HepG2 (cell line): ENCODE data around the gene HTRA3. TPM values are rescaled to one million over a fixed set of nuclear protein-coding genes. Genes with fewer than 3 reads are reported as not detected.

ENCODE experiments used
- ATAC-seq: fragments of 200-7000 bp; cut with Tn5 transposase; 3 replicates; pipeline ENCODE4 v1.9.1; 2020; ENCODE audit warnings: mild to moderate bottlenecking, moderate library complexity
- BruUV-seq: library from RNA; stranded (reverse); fragments of 400-500 nt; replicated peaks from 2 replicates; lab custom pipeline; 2021; lab: Mats Ljungman, UMichigan
- CTCF ChIA-PET: fragments of 300-600 bp; formaldehyde crosslinking; extraction: SDS; loops from one replicate; lab custom pipeline; 2021; ENCODE audit warnings: low total read pairs, inconsistent platforms, low intra/inter-chr PET ratio; lab: Yijun Ruan, JAX
- POLR2A ChIA-PET: fragments of 350-600 bp; sonication (Branson Sonifier 250); formaldehyde crosslinking; loops from one replicate; lab custom pipeline; 2020; ENCODE audit warnings: antibody characterized with exemption, inconsistent platforms; lab: Yijun Ruan, JAX
- DNase-seq: peaks from one replicate; pipeline ENCODE4 v3.0.0-alpha.2; 2015; ENCODE audit warnings: low spot score
- FAIRE-seq: peaks from 3 replicates; lab custom pipeline; 2011; peaks lifted over from hg19 to GRCh38; lab: Jason Lieb, UNC
- H2AFZ ChIP-seq: one replicate; pipeline ENCODE4 v1.6.1; 2011; ENCODE audit warnings: low read length, inconsistent platforms
- H3K27ac ChIP-seq: fragments of 300-600 bp; 3 replicates; pipeline ENCODE4 v1.8.0; 2011; ENCODE audit warnings: mixed run types, mild to moderate bottlenecking, mixed read lengths, low read length, inconsistent platforms; ENCODE audit not compliant: insufficient read depth; ENCODE audit errors: extremely low read length
- H3K27me3 ChIP-seq, 2 experiments: fragments of 200-600 bp in 1 of 2; 2 replicates in 1 of 2; 3 replicates in 1 of 2; pipeline versions ENCODE4 v1.6.0 to v1.8.0; 2011; ENCODE audit warnings: low read length in 2 of 2, mild to moderate bottlenecking in 2 of 2, moderate library complexity in 2 of 2, inconsistent platforms in 1 of 2; ENCODE audit not compliant: insufficient read depth in 2 of 2, control insufficient read depth in 1 of 2
- H3K36me3 ChIP-seq, 2 experiments: fragments of 200-600 bp in 1 of 2; replicated peaks in 1 of 2; 2 replicates in 1 of 2; 3 replicates in 1 of 2; pipeline versions ENCODE4 v1.5.1 to v1.8.0; 2011; ENCODE audit warnings: low read length in 2 of 2, inconsistent platforms in 1 of 2; ENCODE audit not compliant: insufficient read depth in 2 of 2, control insufficient read depth in 1 of 2
- H3K4me1 ChIP-seq: 2 replicates; pipeline ENCODE4 v1.5.1; 2012; ENCODE audit warnings: low read length, inconsistent platforms; ENCODE audit not compliant: insufficient read depth
- H3K4me2 ChIP-seq: 2 replicates; pipeline ENCODE4 v1.6.0; 2011; ENCODE audit warnings: low read depth, low read length, inconsistent platforms
- H3K4me3 ChIP-seq, 3 experiments: fragments of 200-600 bp in 1 of 3; sonication (generic), shearing (Covaris generic) in 1 of 3; replicated peaks in 1 of 3; 2 replicates each; pipeline ENCODE4 v1.5.1; 2011 to 2016; ENCODE audit warnings: low read length in 3 of 3, inconsistent platforms in 2 of 3, low read depth in 2 of 3, mild to moderate bottlenecking in 2 of 3, control low read depth in 1 of 3, mixed read lengths in 1 of 3; ENCODE audit not compliant: insufficient read depth in 1 of 3
- H3K79me2 ChIP-seq: one replicate; pipeline ENCODE4 v1.6.1; 2011; ENCODE audit warnings: low read length, inconsistent platforms; ENCODE audit not compliant: insufficient read depth
- H3K9ac ChIP-seq: 2 replicates; pipeline ENCODE4 v1.6.0; 2011; ENCODE audit warnings: mild to moderate bottlenecking, low read depth, low read length, inconsistent platforms; ENCODE audit not compliant: insufficient read depth
- H3K9me3 ChIP-seq: 2 replicates; pipeline ENCODE4 v1.5.1; 2012; ENCODE audit warnings: mild to moderate bottlenecking, low read length
- H4K20me1 ChIP-seq: 2 replicates; pipeline ENCODE4 v1.6.0; 2011; ENCODE audit warnings: inconsistent platforms, mild to moderate bottlenecking, low read length, moderate library complexity; ENCODE audit not compliant: insufficient read depth
- ATF7-NPFF ChIP-seq: sonication (generic); formaldehyde crosslinking; IDR thresholded peaks from 2 replicates; pipeline ENCODE4 v1.8.1; 2023; ENCODE audit warnings: mild to moderate bottlenecking, low read depth, missing genetic modification reagents, moderate library complexity
- IKZF4 ChIP-seq: sonication (generic); formaldehyde crosslinking; IDR thresholded peaks from 2 replicates; pipeline ENCODE4 v1.5.1; 2020; ENCODE audit warnings: borderline replicate concordance, mild to moderate bottlenecking, low read depth, missing genetic modification reagents; ENCODE audit errors: not compliant biosample characterization
- KDM6A ChIP-seq: IDR thresholded peaks from 2 replicates; pipeline ENCODE4 v1.6.1; 2016; ENCODE audit warnings: low read depth
- KLF9 ChIP-seq: IDR thresholded peaks from 2 replicates; pipeline ENCODE4 v1.6.1; 2016; ENCODE audit warnings: low read depth
- MAFF ChIP-seq: IDR thresholded peaks from 2 replicates; pipeline ENCODE4 v1.6.1; 2011; ENCODE audit warnings: low read depth, low read length, improper control_type of control experiment
- NFE2L2 ChIP-seq: fragments of 150-350 bp; IDR thresholded peaks from 2 replicates; pipeline ENCODE4 v1.6.1; 2014; ENCODE audit warnings: low read length
- NKX3-1 ChIP-seq: sonication (generic); formaldehyde crosslinking; IDR thresholded peaks from 2 replicates; pipeline ENCODE4 v1.5.0; 2020; ENCODE audit warnings: missing genetic modification reagents
- RFXANK ChIP-seq: IDR thresholded peaks from 2 replicates; pipeline ENCODE4 v1.6.1; 2016
- WGBS: methylation state at CpG from one replicate; pipeline ENCODE4 v1.1.6; 2017; ENCODE audit warnings: low lambda C conversion rate; 5-methylcytosine and 5-hydroxymethylcytosine counted together
- in situ Hi-C: cut with HindIII; loops from 2 replicates; pipeline ENCODE4 v1.10.0; 2017; ENCODE audit warnings: low pct_unique_long_range_greater_than_20kb; ENCODE audit not compliant: extremely low pct_ligation_motif_present
- intact Hi-C: fragments of 100-400 bp; cut with micrococcal nuclease; formaldehyde crosslinking; loops from one replicate; pipeline ENCODE4 v1.10.0; 2022; ENCODE audit not compliant: unreplicated experiment
- polyA plus RNA-seq, 8 experiments: library from polyadenylated mRNA; depleted of rRNA in 3 of 8; stranded (reverse) in 7 of 8; unstranded in 1 of 8; fragments of >200 nt; fragmentation: Illumina TruSeq in 4 of 8; extraction: Trizol in 4 of 8; gene quantifications; 2 replicates each; pipeline versions ENCODE4 v1.2.1 to v1.2.3, GENCODE V29; 2011 to 2016; ENCODE audit warnings: low read depth in 4 of 8, missing spikeins in 1 of 8, mixed read lengths in 1 of 8; ENCODE audit not compliant: insufficient read depth in 1 of 8
- total RNA-seq, 5 experiments: library from RNA; depleted of rRNA; stranded (reverse); fragments of >200 nt; fragmentation: Illumina TruSeq; extraction: Trizol; gene quantifications; 2 replicates each; pipeline ENCODE4 v1.2.3, GENCODE V29; 2016; ENCODE audit warnings: low read depth in 1 of 5
- TF ChIP-seq, protein P1 (sequence below): sonication (generic); formaldehyde crosslinking; IDR thresholded peaks from 2 replicates; pipeline ENCODE4 v1.5.1; 2020; ENCODE audit warnings: missing genetic modification reagents, mild to moderate bottlenecking, borderline replicate concordance
- TF ChIP-seq, protein P2 (sequence below): sonication (generic); formaldehyde crosslinking; IDR thresholded peaks from 2 replicates; pipeline ENCODE4 v1.8.0; 2022; ENCODE audit warnings: missing genetic modification reagents, mild to moderate bottlenecking, moderate library complexity, borderline replicate concordance

HTRA3 gene
- total and polyA plus RNA-seq, 2 of the 13 experiments (the other 11 are each of a cell fraction or from before 2014, with no cell fraction given): 0.17 TPM; not detected in 1

DNA sequence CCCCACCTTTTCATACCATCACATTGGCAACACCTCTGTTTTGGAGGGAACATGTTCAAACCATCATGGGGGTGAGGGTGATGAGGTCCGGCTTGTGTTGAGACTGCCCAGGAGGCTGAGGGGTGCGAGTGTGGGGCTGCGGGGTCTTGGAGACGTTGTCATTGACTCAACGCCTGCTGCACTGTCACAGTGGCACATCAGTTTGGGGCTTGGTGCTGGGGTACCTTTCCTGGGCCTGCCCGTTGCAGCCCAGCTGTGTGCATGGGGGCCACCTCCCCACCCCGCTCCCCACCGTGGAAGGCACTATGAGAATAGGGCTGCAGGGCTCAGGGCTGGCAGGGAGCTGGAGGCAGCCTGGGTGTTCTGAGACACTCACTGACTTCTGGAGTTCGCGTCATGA is 2.3 kb downstream of the HTRA3 start:
- DNase-seq (no peak), FAIRE-seq (no peak), ATAC-seq (no peak)
- no peak overlapping the region for H3K9ac ChIP-seq
- POLR2A ChIA-PET: no interaction called here
- in situ Hi-C loops: no loop called here
- H2AFZ ChIP-seq: no peak overlapping the region
- H3K27ac ChIP-seq: no peak overlapping the region
- no peaks in the 10 kb centered on the region for H3K36me3 ChIP-seq
- no peaks in the 10 kb centered on the region for H4K20me1 ChIP-seq
- peaks cover 15 to 75% of the 10 kb centered on the region in 2 experiments for H3K27me3 ChIP-seq
- no TSS peak for BruUV-seq
- H3K4me2 ChIP-seq: no peak overlapping the region
- peaks cover 14% of the 10 kb centered on the region for H3K4me1 ChIP-seq
- H3K9me3 ChIP-seq: no peaks in the 10 kb centered on the region
- 20% methylated on average over 1 of the region's 10 CpGs for WGBS
- intact Hi-C loops: no loop called here
- no peaks in the 10 kb centered on the region for H3K79me2 ChIP-seq
- CTCF ChIA-PET: no interaction called here
- TF ChIP-seq MAFF (no peak), KLF9 (CRISPR knock-in tag) (no peak), KDM6A (CRISPR knock-in tag) (no peak), NFE2L2 (no peak), NKX3-1 (CRISPR knock-in tag) (no peak), IKZF4 (no peak), RFXANK (CRISPR knock-in tag) (no peak), ATF7-NPFF (CRISPR knock-in tag) (no peak)
- TF ChIP-seq, protein P1, sequence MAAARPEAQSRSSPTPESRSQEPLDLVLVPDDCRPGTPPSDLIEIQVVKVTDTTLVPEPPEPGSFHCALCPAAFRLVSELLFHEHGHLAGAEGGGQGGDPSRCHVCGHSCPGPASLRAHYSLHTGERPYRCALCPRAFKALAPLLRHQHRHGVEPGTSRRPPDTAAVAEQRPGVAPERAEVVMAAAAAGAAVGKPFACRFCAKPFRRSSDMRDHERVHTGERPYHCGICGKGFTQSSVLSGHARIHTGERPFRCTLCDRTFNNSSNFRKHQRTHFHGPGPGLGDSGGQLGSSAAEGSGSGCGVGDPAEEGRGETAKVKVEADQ (CRISPR knock-in tag): no peak
- TF ChIP-seq, protein P2, sequence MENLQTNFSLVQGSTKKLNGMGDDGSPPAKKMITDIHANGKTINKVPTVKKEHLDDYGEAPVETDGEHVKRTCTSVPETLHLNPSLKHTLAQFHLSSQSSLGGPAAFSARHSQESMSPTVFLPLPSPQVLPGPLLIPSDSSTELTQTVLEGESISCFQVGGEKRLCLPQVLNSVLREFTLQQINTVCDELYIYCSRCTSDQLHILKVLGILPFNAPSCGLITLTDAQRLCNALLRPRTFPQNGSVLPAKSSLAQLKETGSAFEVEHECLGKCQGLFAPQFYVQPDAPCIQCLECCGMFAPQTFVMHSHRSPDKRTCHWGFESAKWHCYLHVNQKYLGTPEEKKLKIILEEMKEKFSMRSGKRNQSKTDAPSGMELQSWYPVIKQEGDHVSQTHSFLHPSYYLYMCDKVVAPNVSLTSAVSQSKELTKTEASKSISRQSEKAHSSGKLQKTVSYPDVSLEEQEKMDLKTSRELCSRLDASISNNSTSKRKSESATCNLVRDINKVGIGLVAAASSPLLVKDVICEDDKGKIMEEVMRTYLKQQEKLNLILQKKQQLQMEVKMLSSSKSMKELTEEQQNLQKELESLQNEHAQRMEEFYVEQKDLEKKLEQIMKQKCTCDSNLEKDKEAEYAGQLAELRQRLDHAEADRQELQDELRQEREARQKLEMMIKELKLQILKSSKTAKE: no peak
- H3K4me3 ChIP-seq: no peak overlapping the region
